H1 (cell line): Measurements from ENCODE around the gene NDUFB10. TPM values are rescaled to one million over a fixed set of nuclear protein-coding genes. Genes with fewer than 3 reads are reported as not detected.
A peak's percentile ranks its signal among the peaks of the same experiment; 100 is the strongest.

Experiments used
- CTCF ChIA-PET: fragments of 300-600 bp; sonication (Branson Sonifier 250); formaldehyde crosslinking; loops from one replicate; lab custom pipeline; 2021; ENCODE audit not compliant: partially characterized antibody; lab: Charles Lee
- POLR2A ChIA-PET: fragments of 300-600 bp; sonication (Branson Sonifier 250); formaldehyde crosslinking; loops from one replicate; lab custom pipeline; 2021; ENCODE audit warnings: inconsistent platforms; ENCODE audit not compliant: partially characterized antibody; lab: Charles Lee
- DNase-seq, 2 experiments: peaks; one replicate each; pipeline versions ENCODE4 v3.0.0 to v3.0.0-alpha.2; 2010 to 2022; ENCODE audit warnings: low spot score in 2 of 2, low read depth in 1 of 2, mixed read lengths in 1 of 2
- FAIRE-seq: peaks from 2 replicates; lab custom pipeline; 2011; peaks lifted over from hg19 to GRCh38; lab: Jason Lieb, UNC
- H2AFZ ChIP-seq: 2 replicates; pipeline ENCODE4 v1.8.1; 2012; ENCODE audit warnings: low read length, inconsistent platforms
- H2AK5ac ChIP-seq: 2 replicates; pipeline ENCODE4 v1.6.1; 2013; ENCODE audit warnings: low read depth, low read length
- H2BK120ac ChIP-seq: replicated peaks from 2 replicates; pipeline ENCODE3; 2013; ENCODE audit warnings: low read depth, low read length, inconsistent platforms
- H2BK12ac ChIP-seq: 2 replicates; pipeline ENCODE4 v1.6.1; 2013; ENCODE audit warnings: low read depth, low read length
- H2BK15ac ChIP-seq: 2 replicates; pipeline ENCODE4 v1.6.1; 2013; ENCODE audit warnings: low read length
- H2BK20ac ChIP-seq: 2 replicates; pipeline ENCODE4 v1.6.1; 2013; ENCODE audit warnings: low read length
- H2BK5ac ChIP-seq: 2 replicates; pipeline ENCODE4 v1.6.1; 2013; ENCODE audit warnings: low read depth, low read length
- H3K14ac ChIP-seq: 2 replicates; pipeline ENCODE4 v1.6.1; 2013; ENCODE audit warnings: inconsistent platforms; ENCODE audit not compliant: insufficient read length
- H3K18ac ChIP-seq: 2 replicates; pipeline ENCODE4 v1.6.1; 2013; ENCODE audit warnings: low read length; ENCODE audit errors: extremely low read depth
- H3K23ac ChIP-seq: 2 replicates; pipeline ENCODE4 v1.6.1; 2013; ENCODE audit warnings: inconsistent platforms; ENCODE audit not compliant: insufficient read length
- H3K23me2 ChIP-seq: 2 replicates; pipeline ENCODE4 v1.6.1; 2013; ENCODE audit warnings: low read depth, low read length
- H3K27ac ChIP-seq: 2 replicates; pipeline ENCODE4 v1.6.1; 2011; ENCODE audit warnings: low read depth, low read length, inconsistent platforms
- H3K27me3 ChIP-seq, 4 experiments: replicated peaks in 1 of 4; 1 replicate in 1 of 4; 2 replicates in 3 of 4; pipeline versions ENCODE4 v1.6.1 to v1.8.1; 2011 to 2013; ENCODE audit warnings: low read length in 3 of 4, mild to moderate bottlenecking in 3 of 4, inconsistent platforms in 2 of 4, mixed read lengths in 2 of 4, moderate library complexity in 1 of 4; ENCODE audit not compliant: control insufficient read depth in 3 of 4, insufficient read depth in 3 of 4; ENCODE audit errors: extremely low read depth in 1 of 4
- H3K36me3 ChIP-seq, 4 experiments: 2 replicates each; pipeline versions ENCODE4 v1.6.1 to v1.8.1; 2011 to 2013; ENCODE audit warnings: mild to moderate bottlenecking in 4 of 4, low read length in 3 of 4, moderate library complexity in 2 of 4, control low read depth in 1 of 4, inconsistent platforms in 1 of 4; ENCODE audit not compliant: insufficient read depth in 4 of 4, control insufficient read depth in 2 of 4
- H3K4ac ChIP-seq: replicated peaks from 2 replicates; pipeline ENCODE3; 2013; ENCODE audit warnings: low read length, low read depth, mixed read lengths, inconsistent platforms; ENCODE audit not compliant: insufficient read length
- H3K4me1 ChIP-seq, 4 experiments: replicated peaks in 1 of 4; 1 replicate in 1 of 4; 2 replicates in 3 of 4; pipeline versions ENCODE4 v1.6.1 to v1.8.1; 2011 to 2013; ENCODE audit warnings: low read length in 3 of 4, inconsistent platforms in 2 of 4, mixed read lengths in 1 of 4; ENCODE audit not compliant: insufficient read depth in 4 of 4, control insufficient read depth in 3 of 4
- H3K4me2 ChIP-seq, 2 experiments: 2 replicates each; pipeline versions ENCODE4 v1.6.1 to v1.8.1; 2011 to 2013; ENCODE audit warnings: low read depth in 2 of 2, low read length in 2 of 2, control low read depth in 1 of 2, inconsistent platforms in 1 of 2, mild to moderate bottlenecking in 1 of 2; ENCODE audit not compliant: insufficient read depth in 1 of 2
- H3K4me3 ChIP-seq, 4 experiments: fragments of 200-600, 300-600 bp in 1 of 4; sonication (generic), shearing (Covaris generic), sonication (Bioruptor Twin) in 1 of 4; 2 replicates each; pipeline versions ENCODE4 v1.5.1 to v1.8.1; 2011 to 2016; ENCODE audit warnings: low read length in 4 of 4, low read depth in 3 of 4, control low read depth in 2 of 4, inconsistent platforms in 2 of 4, mild to moderate bottlenecking in 2 of 4, mixed read lengths in 1 of 4, moderate library complexity in 1 of 4; ENCODE audit not compliant: insufficient read depth in 2 of 4; ENCODE audit errors: extremely low read depth in 1 of 4
- H3K56ac ChIP-seq: replicated peaks from 2 replicates; pipeline ENCODE3; 2013; ENCODE audit warnings: low read depth, mild to moderate bottlenecking, mixed read lengths, low read length, inconsistent platforms; ENCODE audit not compliant: insufficient read length
- H3K79me1 ChIP-seq: 2 replicates; pipeline ENCODE4 v1.6.1; 2013; ENCODE audit warnings: low read depth, low read length, control low read depth
- H3K79me2 ChIP-seq, 2 experiments: 2 replicates each; pipeline versions ENCODE4 v1.6.1 to v1.8.1; 2012 to 2013; ENCODE audit warnings: low read length in 2 of 2, mild to moderate bottlenecking in 2 of 2, inconsistent platforms in 1 of 2; ENCODE audit not compliant: insufficient read depth in 2 of 2, control insufficient read depth in 1 of 2
- H3K9ac ChIP-seq, 4 experiments: replicated peaks in 1 of 4; 1 replicate in 1 of 4; 2 replicates in 3 of 4; pipeline versions ENCODE4 v1.6.1 to v1.8.1; 2011 to 2013; ENCODE audit warnings: low read depth in 3 of 4, low read length in 3 of 4, control low read depth in 2 of 4, mild to moderate bottlenecking in 2 of 4, moderate library complexity in 2 of 4, inconsistent platforms in 1 of 4; ENCODE audit errors: extremely low read depth in 1 of 4
- H3K9me3 ChIP-seq, 2 experiments: 2 replicates each; pipeline versions ENCODE4 v1.6.1 to v1.8.1; 2012 to 2013; ENCODE audit warnings: mild to moderate bottlenecking in 2 of 2, moderate library complexity in 2 of 2, control low read depth in 1 of 2, inconsistent platforms in 1 of 2, low read depth in 1 of 2, low read length in 1 of 2, mixed read lengths in 1 of 2; ENCODE audit not compliant: insufficient read depth in 2 of 2
- H4K20me1 ChIP-seq, 2 experiments: replicated peaks in 1 of 2; 2 replicates each; pipeline versions ENCODE3 to v1.8.1; 2011 to 2013; ENCODE audit warnings: inconsistent platforms in 2 of 2, low read length in 2 of 2, mild to moderate bottlenecking in 1 of 2; ENCODE audit not compliant: insufficient read depth in 2 of 2, control insufficient read depth in 1 of 2
- H4K5ac ChIP-seq: 2 replicates; pipeline ENCODE4 v1.6.1; 2013; ENCODE audit warnings: low read length, low read depth, mixed read lengths, inconsistent platforms; ENCODE audit not compliant: insufficient read length
- H4K8ac ChIP-seq: 2 replicates; pipeline ENCODE4 v1.8.0; 2013; ENCODE audit warnings: mild to moderate bottlenecking, moderate library complexity, low read length, inconsistent platforms; ENCODE audit not compliant: insufficient read depth; ENCODE audit errors: extremely low read depth
- H4K91ac ChIP-seq: replicated peaks from 2 replicates; pipeline ENCODE3; 2013; ENCODE audit warnings: low read length, mixed read lengths, inconsistent platforms; ENCODE audit not compliant: insufficient read length
- CTBP2 ChIP-seq: IDR thresholded peaks from 2 replicates; pipeline ENCODE4 v1.7.0; 2011; ENCODE audit warnings: borderline replicate concordance, mild to moderate bottlenecking, moderate library complexity, mixed read lengths, low read length; ENCODE audit not compliant: insufficient read depth, insufficient read length
- CTCF ChIP-seq, 3 experiments: IDR thresholded peaks; 1 replicate in 2 of 3; 2 replicates in 1 of 3; pipeline versions ENCODE4 v1.5.1 to v1.6.1; 2011; ENCODE audit warnings: low read length in 3 of 3, mild to moderate bottlenecking in 3 of 3, inconsistent platforms in 2 of 3, low read depth in 1 of 3, moderate library complexity in 1 of 3; ENCODE audit not compliant: insufficient read depth in 1 of 3; ENCODE audit errors: control extremely low read depth in 1 of 3
- EGR1 ChIP-seq: IDR thresholded peaks from 2 replicates; pipeline ENCODE4 v1.6.1; 2011; ENCODE audit warnings: low read depth, low read length, borderline replicate concordance
- POU5F1 ChIP-seq: IDR thresholded peaks from 2 replicates; pipeline ENCODE4 v1.6.1; 2011; ENCODE audit warnings: low read depth, mild to moderate bottlenecking, low read length, moderate library complexity
- RAD21 ChIP-seq, 2 experiments: IDR thresholded peaks in 1 of 2; conservative IDR thresholded peaks in 1 of 2; 2 replicates each; pipeline ENCODE4 v1.6.1; 2011; ENCODE audit warnings: low read depth in 2 of 2, low read length in 2 of 2, improper control_type of control experiment in 1 of 2, inconsistent platforms in 1 of 2, mild to moderate bottlenecking in 1 of 2, moderate library complexity in 1 of 2
- RBBP5 ChIP-seq: IDR thresholded peaks from 2 replicates; pipeline ENCODE4 v1.7.1; 2012; ENCODE audit warnings: low read depth, mild to moderate bottlenecking, inconsistent platforms, low read length, moderate library complexity, borderline replicate concordance
- WGBS, 2 experiments: shearing (Covaris generic) in 1 of 2; methylation state at CpG; one replicate each; pipeline versions ENCODE4 v1.1.6 to v1.1.7; 2013 to 2015; ENCODE audit warnings: low lambda C conversion rate in 2 of 2, mixed read lengths in 2 of 2, inconsistent platforms in 1 of 2, low coverage in 1 of 2, missing lambda C conversion rate in 1 of 2; ENCODE audit not compliant: insufficient replicate concordance in 2 of 2, insufficient coverage in 1 of 2, insufficient read length in 1 of 2; ENCODE audit errors: extremely low coverage in 1 of 2, missing lambda C conversion rate in 1 of 2; 5-methylcytosine and 5-hydroxymethylcytosine counted together
- polyA plus RNA-seq, 7 experiments: library from polyadenylated mRNA; depleted of rRNA in 3 of 7; stranded (reverse) in 5 of 7; unstranded in 2 of 7; fragments of >200 nt in 5 of 7; fragments of 200-250 nt in 2 of 7; gene quantifications; 1 replicate in 5 of 7; 2 replicates in 1 of 7; 4 replicates in 1 of 7; pipeline versions ENCODE4 v1.2.1 to v1.2.3, GENCODE V29; 2011 to 2013; ENCODE audit warnings: missing spikeins in 2 of 7, mixed read lengths in 2 of 7
- total RNA-seq: library from RNA; stranded (reverse); fragmentation: NEBNext Ultra II Directional; extraction: Animal tissue kit (Norgen Biotek cat#: 25700); gene quantifications from 2 replicates; pipeline ENCODE4 v1.2.1, GENCODE V29; 2021

The NDUFB10 gene
- total and polyA plus RNA-seq, 2 of the 8 experiments (the other 6 are each of a cell fraction or from before 2014, with no cell fraction given) = 183 to 194 TPM

- H4K8ac ChIP-seq = no peak overlapping the region; the same call in 1 of the 2 replicates
- H2BK15ac ChIP-seq = no peak overlapping the region; the same call in 1 of the 2 replicates
- no peak overlapping the region for H3K4me3 ChIP-seq
- no peaks in the 10 kb centered on the region for H3K79me2 ChIP-seq
- CTCF ChIA-PET = interaction anchor here (0.6 to 8.0 kb wide), 19 partner anchors 9 to 150 kb away, joined by 3 to 75 read pairs (median 4); partner anchors contain the start of genes NUBP2 and SPSB3
- H4K5ac ChIP-seq = no peak overlapping the region
- no peak overlapping the region for H3K4me2 ChIP-seq
- DNase-seq (no peak), FAIRE-seq (no peak)
- H3K36me3 ChIP-seq = no peaks in the 10 kb centered on the region
- no peak overlapping the region for H2AK5ac ChIP-seq
- peaks cover 0 to 6% (median 2%) of the 10 kb centered on the region in 4 experiments; a peak in 4 of 7 replicates for H3K4me1 ChIP-seq
- H2BK120ac ChIP-seq = no peak overlapping the region
- no peak overlapping the region for H3K18ac ChIP-seq
- no peaks in the 10 kb centered on the region for H3K9me3 ChIP-seq
- H2BK12ac ChIP-seq = no peak overlapping the region; the same call in 1 of the 2 replicates
- no peak overlapping the region for H3K27ac ChIP-seq
- H4K20me1 ChIP-seq = peaks cover 0 to 3% of the 10 kb centered on the region in 2 experiments
- no peak overlapping the region for H3K14ac ChIP-seq
- H3K4ac ChIP-seq = peak overlapping the region; percentile 36
- H2BK5ac ChIP-seq = no peak overlapping the region; the same call in 1 of the 2 replicates
- WGBS, 2 experiments = 77% methylated on average over 19 of the region's 19 CpGs; no CpG with 5 or more reads in 1 of the 2 experiments
- H4K91ac ChIP-seq = no peak overlapping the region
- no peaks in the 10 kb centered on the region for H3K23me2 ChIP-seq
- no peak overlapping the region for H3K56ac ChIP-seq
- no peaks in the 10 kb centered on the region for H3K79me1 ChIP-seq
- H3K27me3 ChIP-seq = peaks cover 0 to 13% (median 8%) of the 10 kb centered on the region in 4 experiments; a peak in 5 of 7 replicates
- H3K23ac ChIP-seq = no peak overlapping the region
- no peak overlapping the region for H2AFZ ChIP-seq
- no peak overlapping the region for H2BK20ac ChIP-seq
- H3K9ac ChIP-seq = no peak overlapping the region
- POLR2A ChIA-PET = interaction anchor here (0.7 to 3.4 kb wide), 13 partner anchors 9 to 263 kb away, joined by 3 to 25 read pairs (median 5); partner anchors contain the start of genes MSRB1, NDUFB10, RNF151 and RPS2
- TF ChIP-seq RAD21 (IDR thresholded peaks at IDR 0.05 in 1 of 2, conservative IDR thresholded peaks at IDR 0.05 in 1 of 2; ENCODE audit: low read depth in 2 of 2, low read length in 2 of 2) (peak; percentile 57 to 63), POU5F1 (no peak), CTCF (IDR thresholded peaks at IDR 0.05; ENCODE audit: control extremely low read depth in 1 of 3, insufficient read depth in 1 of 3, low read depth in 1 of 3, low read length in 3 of 3) (peak; percentile 56 to 58 (median 57)), CTBP2 (peak; percentile 82), EGR1 (peak; percentile 63; the same call in 1 of the 2 replicates), RBBP5 (no peak)
Observed at GRCh38 chr16:1932050-1933028, 27.0 kb upstream of the NDUFB10 start.
